Testis (tissue), 2 donors: Measurements from ENCODE around the gene HECTD4.

ENCODE experiments used
- CTCF ChIP-seq, 3 experiments: fragments of 450-650 bp in 2 of 3; fragments of 200-600 bp in 1 of 3; sonication (generic) in 1 of 3; IDR thresholded peaks; one replicate each; pipeline ENCODE4 v1.5.1; 2016 to 2019; ENCODE audit warnings: antibody characterized with exemption in 3 of 3, mild to moderate bottlenecking in 2 of 3, moderate library complexity in 1 of 3
- POLR2A ChIP-seq: fragments of 450-650 bp; IDR thresholded peaks from one replicate; pipeline ENCODE4 v1.6.1; 2017; ENCODE audit warnings: antibody characterized with exemption, mild to moderate bottlenecking, moderate library complexity

- no peak for TF ChIP-seq POLR2A
- no peak for TF ChIP-seq CTCF (IDR thresholded peaks at IDR 0.05)
These were observed 120.7 kb downstream of the HECTD4 start for GRCh38 chr12:112261559-112261958.
